Astrocyte of the spinal cord (primary cell): ENCODE results near the gene KCNQ1.

Source experiments
- DNase-seq: peaks from one replicate; pipeline ENCODE4 v3.0.0; 2011; ENCODE audit warnings: low read depth, low spot score
- H3K4me3 ChIP-seq: 2 replicates; pipeline ENCODE4 v1.5.1; 2011; ENCODE audit warnings: low read depth, mild to moderate bottlenecking, low read length, moderate library complexity
- CTCF ChIP-seq: IDR thresholded peaks from 2 replicates; pipeline ENCODE4 v1.5.1; 2012; ENCODE audit warnings: low read depth, mild to moderate bottlenecking, low read length, inconsistent platforms
- in situ Hi-C: cut with HindIII; loops from 2 replicates; pipeline ENCODE4 v1.10.0; 2017; ENCODE audit warnings: low sequenced_read_pairs

Gene KCNQ1

GRCh38 chr11:2425506-2425905 is 19.3 kb upstream of the KCNQ1 start:
- no peak overlapping the region for H3K4me3 ChIP-seq
- no peak for TF ChIP-seq CTCF
- in situ Hi-C loops = no loop called here
- no peak for DNase-seq

GRCh38 chr11:2426221-2426620 is 18.6 kb upstream of the KCNQ1 start:
- no peak overlapping the region for H3K4me3 ChIP-seq
- TF ChIP-seq CTCF = no peak
- no peak for DNase-seq
- in situ Hi-C loops = no loop called here

GRCh38 chr11:2426826-2427521 is 17.8 kb upstream of the KCNQ1 start:
- H3K4me3 ChIP-seq = no peak overlapping the region
- no peak for DNase-seq
- TF ChIP-seq CTCF = no peak
- in situ Hi-C loops = no loop called here

- H3K4me3 ChIP-seq = no peak overlapping the region
- TF ChIP-seq CTCF = no peak
- DNase-seq = no peak
- in situ Hi-C loops = no loop called here
These were observed 17.0 kb upstream of the KCNQ1 start for GRCh38 chr11:2427721-2428321.

GRCh38 chr11:2428322-2428795 is 16.4 kb upstream of the KCNQ1 start:
- in situ Hi-C loops = no loop called here
- no peak overlapping the region for H3K4me3 ChIP-seq
- DNase-seq = peak; percentile 5
- TF ChIP-seq CTCF = peak; percentile 83

GRCh38 chr11:2431395-2431794 is 13.4 kb upstream of the KCNQ1 start:
- no peak for DNase-seq
- no peak for TF ChIP-seq CTCF
- H3K4me3 ChIP-seq = no peak overlapping the region
- in situ Hi-C loops = no loop called here
